Measurements from ENCODE around the gene STX18. TPM values are rescaled to one million over a fixed set of nuclear protein-coding genes. Genes with fewer than 3 reads are reported as not detected.
A peak's percentile ranks its signal among the peaks of the same experiment; 100 is the strongest.
"Not testable (repeated sequence)": the region's sequence is repeated elsewhere in the genome, so short reads cannot be mapped to it uniquely, and the experiment has no call there.

STX18 gene
- total RNA-seq, 1 donor from 2014 or later = 24.3 TPM

GRCh38 chr4:4422117-4422516, 119.7 kb downstream of the STX18 start:
- DNase-seq (ENCODE audit: low read depth) = not testable (repeated sequence)

- no peak for DNase-seq (ENCODE audit: low read depth)
Observed at GRCh38 chr4:4421356-4421755, 120.5 kb downstream of the STX18 start.

- DNase-seq (ENCODE audit: low read depth) = no peak
Observed at GRCh38 chr4:4420421-4420820, 121.4 kb downstream of the STX18 start.

- DNase-seq (ENCODE audit: low read depth) = no peak
Observed at GRCh38 chr4:4419896-4420295, 122.0 kb downstream of the STX18 start.

- no peak for DNase-seq (ENCODE audit: low read depth)
Observed at GRCh38 chr4:4418676-4419390, 123.0 kb downstream of the STX18 start.

- no peak for DNase-seq (ENCODE audit: low read depth)
Observed at GRCh38 chr4:4417886-4418285, 124.0 kb downstream of the STX18 start.

- DNase-seq (ENCODE audit: low read depth) = no peak
Observed at GRCh38 chr4:4416981-4417380, 124.9 kb downstream of the STX18 start.

- no peak for DNase-seq (ENCODE audit: low read depth)
Observed at GRCh38 chr4:4415806-4416805, 125.7 kb downstream of the STX18 start.

GRCh38 chr4:4415107-4415805, 126.6 kb downstream of the STX18 start:
- DNase-seq (ENCODE audit: low read depth) = no peak

GRCh38 chr4:4413806-4414205, 128.0 kb downstream of the STX18 start:
- no peak for DNase-seq (ENCODE audit: low read depth)

- DNase-seq (ENCODE audit: low read depth) = no peak
Observed at GRCh38 chr4:4413373-4413725, 128.5 kb downstream of the STX18 start.

- DNase-seq (ENCODE audit: low read depth) = peak; percentile 82
Observed at GRCh38 chr4:4412641-4413372, 129.0 kb downstream of the STX18 start.

GRCh38 chr4:4411906-4412305, 129.9 kb downstream of the STX18 start:
- DNase-seq (ENCODE audit: low read depth) = no peak

GRCh38 chr4:4410271-4410670, 131.6 kb downstream of the STX18 start:
- DNase-seq (ENCODE audit: low read depth) = no peak

GRCh38 chr4:4409416-4410115, 132.3 kb downstream of the STX18 start:
- no peak for DNase-seq (ENCODE audit: low read depth)

- no peak for DNase-seq (ENCODE audit: low read depth)
Observed at GRCh38 chr4:4408576-4409335, 133.1 kb downstream of the STX18 start.

- no peak for DNase-seq (ENCODE audit: low read depth)
Observed at GRCh38 chr4:4408132-4408523, 133.7 kb downstream of the STX18 start.

GRCh38 chr4:4407299-4408131, 134.3 kb downstream of the STX18 start:
- no peak for DNase-seq (ENCODE audit: low read depth)

Measured in myocyte (in vitro differentiated cells).